H1 (cell line): ENCODE data around the gene LIAS. TPM values are rescaled to one million over a fixed set of nuclear protein-coding genes. Genes with fewer than 3 reads are reported as not detected.
A peak's percentile ranks its signal among the peaks of the same experiment; 100 is the strongest.

ENCODE experiments used
- PHF8 ChIP-seq: fragments of 200-600 bp; sonication (generic); conservative IDR thresholded peaks from 2 replicates; pipeline ENCODE4 v1.7.1; 2012; ENCODE audit warnings: low read depth, mild to moderate bottlenecking, inconsistent platforms, low read length, moderate library complexity
- polyA plus RNA-seq, 7 experiments: library from polyadenylated mRNA; depleted of rRNA in 3 of 7; stranded (reverse) in 5 of 7; unstranded in 2 of 7; fragments of >200 nt in 5 of 7; fragments of 200-250 nt in 2 of 7; gene quantifications; 1 replicate in 5 of 7; 2 replicates in 1 of 7; 4 replicates in 1 of 7; pipeline versions ENCODE4 v1.2.1 to v1.2.3, GENCODE V29; 2011 to 2013; ENCODE audit warnings: missing spikeins in 2 of 7, mixed read lengths in 2 of 7
- total RNA-seq: library from RNA; stranded (reverse); fragmentation: NEBNext Ultra II Directional; extraction: Animal tissue kit (Norgen Biotek cat#: 25700); gene quantifications from 2 replicates; pipeline ENCODE4 v1.2.1, GENCODE V29; 2021

Gene LIAS
- total and polyA plus RNA-seq, 2 of the 8 experiments (the other 6 are each of a cell fraction or from before 2014, with no cell fraction given) = 10.5 to 24.9 TPM

GRCh38 chr4:39446842-39447573, 11.8 kb upstream of the LIAS start (continued):
- peak; percentile 26; the same call in 1 of the 2 replicates for TF ChIP-seq PHF8
